Body of pancreas (tissue), 4 donors: ENCODE measurements around the gene S1PR1.

Source experiments
- POLR2A ChIP-seq, 3 donors: fragments of 450-650 bp; IDR thresholded peaks; one replicate each; pipeline ENCODE4 v1.6.1; 2016; ENCODE audit warnings: antibody characterized with exemption in 3 of 3, mild to moderate bottlenecking in 2 of 3
- TF ChIP-seq, protein P1 (sequence below), 7 experiments: fragments of 450-650 bp in 4 of 7; fragments of 200-600 bp in 3 of 7; sonication (generic) in 3 of 7; IDR thresholded peaks; one replicate each; pipeline ENCODE4 v1.5.1; 2016 to 2019; ENCODE audit warnings: antibody characterized with exemption in 7 of 7

DNA sequence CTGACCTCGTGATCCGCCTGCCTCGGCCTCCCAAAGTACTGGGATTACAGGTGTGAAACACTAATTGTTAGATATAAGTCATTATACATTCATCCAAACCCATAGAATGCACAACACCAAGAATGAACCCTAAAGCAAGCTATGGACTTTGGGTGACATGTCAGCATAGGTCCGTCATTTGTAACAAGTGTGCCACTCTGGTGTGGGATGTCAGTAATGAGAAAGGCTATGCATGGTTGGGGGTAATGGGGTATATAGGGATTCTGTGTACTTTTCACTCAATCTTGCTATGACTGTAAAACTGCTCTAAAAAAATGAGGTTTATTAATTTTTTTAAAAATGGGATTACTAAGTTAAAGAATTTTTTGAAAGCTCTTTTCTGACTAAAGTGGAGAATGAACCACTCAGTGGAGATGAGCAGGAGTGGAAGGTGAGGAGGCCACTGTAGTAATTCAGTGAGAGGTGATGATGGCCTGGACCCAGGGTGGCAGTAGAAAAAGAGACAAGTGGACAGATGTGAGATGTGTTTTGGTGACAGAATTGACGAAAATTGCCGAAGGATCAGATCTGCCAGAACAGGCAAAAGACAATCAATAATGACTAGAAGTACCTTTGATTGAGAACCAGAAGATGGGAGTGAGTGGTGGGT lies 21.3 kb upstream of the S1PR1 start:
- TF ChIP-seq, protein P1, sequence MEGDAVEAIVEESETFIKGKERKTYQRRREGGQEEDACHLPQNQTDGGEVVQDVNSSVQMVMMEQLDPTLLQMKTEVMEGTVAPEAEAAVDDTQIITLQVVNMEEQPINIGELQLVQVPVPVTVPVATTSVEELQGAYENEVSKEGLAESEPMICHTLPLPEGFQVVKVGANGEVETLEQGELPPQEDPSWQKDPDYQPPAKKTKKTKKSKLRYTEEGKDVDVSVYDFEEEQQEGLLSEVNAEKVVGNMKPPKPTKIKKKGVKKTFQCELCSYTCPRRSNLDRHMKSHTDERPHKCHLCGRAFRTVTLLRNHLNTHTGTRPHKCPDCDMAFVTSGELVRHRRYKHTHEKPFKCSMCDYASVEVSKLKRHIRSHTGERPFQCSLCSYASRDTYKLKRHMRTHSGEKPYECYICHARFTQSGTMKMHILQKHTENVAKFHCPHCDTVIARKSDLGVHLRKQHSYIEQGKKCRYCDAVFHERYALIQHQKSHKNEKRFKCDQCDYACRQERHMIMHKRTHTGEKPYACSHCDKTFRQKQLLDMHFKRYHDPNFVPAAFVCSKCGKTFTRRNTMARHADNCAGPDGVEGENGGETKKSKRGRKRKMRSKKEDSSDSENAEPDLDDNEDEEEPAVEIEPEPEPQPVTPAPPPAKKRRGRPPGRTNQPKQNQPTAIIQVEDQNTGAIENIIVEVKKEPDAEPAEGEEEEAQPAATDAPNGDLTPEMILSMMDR (IDR thresholded peaks at IDR 0.05), result no peak
- TF ChIP-seq POLR2A (IDR thresholded peaks at IDR 0.05), result no peak
